HepG2 (cell line): ENCODE measurements around the gene SHANK3. TPM values are rescaled to one million over a fixed set of nuclear protein-coding genes. Genes with fewer than 3 reads are reported as not detected.

Experiments
- AGO2 ChIP-seq: fragments of 200-400 bp; formaldehyde crosslinking; optimal IDR thresholded peaks from 2 replicates; pipeline ENCODE3; 2017; ENCODE audit warnings: mild to moderate bottlenecking, low read depth, low read length, moderate library complexity
- GABPA ChIP-seq, 2 experiments: IDR thresholded peaks; 2 replicates each; pipeline ENCODE4 v1.6.1; 2011 to 2016; ENCODE audit warnings: low read depth in 2 of 2, low read length in 1 of 2, missing biosample characterization in 1 of 2, missing genetic modification characterization in 1 of 2
- HNRNPL ChIP-seq: fragments of 200-400 bp; formaldehyde crosslinking; IDR thresholded peaks from 2 replicates; pipeline ENCODE4 v1.6.1; 2017; ENCODE audit warnings: mild to moderate bottlenecking, low read depth, low read length
- HNRNPLL ChIP-seq: fragments of 200-400 bp; formaldehyde crosslinking; IDR thresholded peaks from 2 replicates; pipeline ENCODE4 v1.6.1; 2017; ENCODE audit warnings: mild to moderate bottlenecking, low read depth, low read length; ENCODE audit not compliant: poor library complexity, severe bottlenecking
- SOX13 ChIP-seq, 3 experiments: fragments of 450-650 bp in 1 of 3; sonication (generic) in 1 of 3; formaldehyde crosslinking in 1 of 3; IDR thresholded peaks in 2 of 3; conservative IDR thresholded peaks in 1 of 3; 2 replicates each; pipeline versions ENCODE4 v1.5.0 to v1.6.1; 2016 to 2020; ENCODE audit warnings: antibody characterized with exemption in 1 of 3, mild to moderate bottlenecking in 1 of 3, missing compliant biosample characterization in 1 of 3, missing genetic modification reagents in 1 of 3, moderate library complexity in 1 of 3
- SP5 ChIP-seq: IDR thresholded peaks from 2 replicates; pipeline ENCODE4 v1.6.1; 2016; ENCODE audit warnings: low read depth, borderline replicate concordance
- ZBTB38 ChIP-seq: sonication (generic); formaldehyde crosslinking; IDR thresholded peaks from 2 replicates; pipeline ENCODE4 v1.5.1; 2020; ENCODE audit warnings: mild to moderate bottlenecking, missing genetic modification reagents
- polyA plus RNA-seq, 8 experiments: library from polyadenylated mRNA; depleted of rRNA in 3 of 8; stranded (reverse) in 7 of 8; unstranded in 1 of 8; fragments of >200 nt; fragmentation: Illumina TruSeq in 4 of 8; extraction: Trizol in 4 of 8; gene quantifications; 2 replicates each; pipeline versions ENCODE4 v1.2.1 to v1.2.3, GENCODE V29; 2011 to 2016; ENCODE audit warnings: low read depth in 4 of 8, missing spikeins in 1 of 8, mixed read lengths in 1 of 8; ENCODE audit not compliant: insufficient read depth in 1 of 8
- total RNA-seq, 5 experiments: library from RNA; depleted of rRNA; stranded (reverse); fragments of >200 nt; fragmentation: Illumina TruSeq; extraction: Trizol; gene quantifications; 2 replicates each; pipeline ENCODE4 v1.2.3, GENCODE V29; 2016; ENCODE audit warnings: low read depth in 1 of 5
- TF ChIP-seq, protein P1 (sequence below), 2 experiments: IDR thresholded peaks; 2 replicates each; pipeline ENCODE4 v1.6.1; 2011 to 2012; ENCODE audit warnings: low read length in 2 of 2, borderline replicate concordance in 1 of 2, low read depth in 1 of 2, mild to moderate bottlenecking in 1 of 2, moderate library complexity in 1 of 2
- TF ChIP-seq, protein P2 (sequence below): sonication (generic); formaldehyde crosslinking; IDR thresholded peaks from 2 replicates; pipeline ENCODE4 v1.8.0; 2022; ENCODE audit warnings: missing genetic modification reagents, mild to moderate bottlenecking, borderline replicate concordance

SHANK3 gene
- total and polyA plus RNA-seq, 2 of the 13 experiments (the other 11 are each of a cell fraction or from before 2014, with no cell fraction given) = 2.9 to 4.6 TPM

DNA sequence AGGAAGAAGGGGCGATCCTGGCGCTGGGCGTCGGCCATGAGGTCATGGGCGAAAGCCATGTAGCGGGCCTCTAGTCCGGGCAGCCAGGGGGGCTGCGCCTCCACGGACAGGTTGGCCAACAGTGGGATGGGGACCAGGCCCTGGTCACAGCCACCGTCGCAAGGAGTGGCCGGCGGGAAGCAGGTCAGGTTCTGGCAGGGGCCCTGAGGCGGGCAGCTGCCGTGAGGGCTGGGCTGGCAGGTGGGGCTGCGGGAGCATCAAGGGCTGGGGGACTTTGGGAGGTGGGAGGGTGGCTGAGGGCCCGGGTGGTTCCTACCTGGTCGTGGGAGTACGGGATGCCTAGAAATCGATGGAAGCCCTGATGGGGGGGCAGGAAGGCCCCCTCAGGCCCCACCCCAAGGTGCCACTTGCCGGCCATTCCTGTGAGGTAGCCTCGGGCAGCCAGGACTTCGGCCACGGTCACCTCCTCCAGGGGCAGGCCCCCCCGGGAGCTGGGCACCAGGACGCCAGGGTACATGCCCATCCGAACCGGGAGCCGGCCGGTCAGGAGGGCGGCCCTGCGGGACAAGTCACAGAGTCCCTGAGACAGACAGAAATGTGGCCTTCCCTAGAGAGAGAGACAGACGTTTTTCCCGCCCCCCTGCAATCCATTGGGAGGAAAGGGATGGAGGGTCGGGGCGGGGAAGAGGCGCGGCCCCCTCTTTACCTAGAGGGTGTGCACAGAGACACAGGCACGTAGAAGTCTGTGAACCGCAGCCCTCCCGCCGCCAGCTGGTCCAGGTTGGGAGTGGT, 45.6 kb upstream of the SHANK3 start (continued):
- TF ChIP-seq, protein P1, sequence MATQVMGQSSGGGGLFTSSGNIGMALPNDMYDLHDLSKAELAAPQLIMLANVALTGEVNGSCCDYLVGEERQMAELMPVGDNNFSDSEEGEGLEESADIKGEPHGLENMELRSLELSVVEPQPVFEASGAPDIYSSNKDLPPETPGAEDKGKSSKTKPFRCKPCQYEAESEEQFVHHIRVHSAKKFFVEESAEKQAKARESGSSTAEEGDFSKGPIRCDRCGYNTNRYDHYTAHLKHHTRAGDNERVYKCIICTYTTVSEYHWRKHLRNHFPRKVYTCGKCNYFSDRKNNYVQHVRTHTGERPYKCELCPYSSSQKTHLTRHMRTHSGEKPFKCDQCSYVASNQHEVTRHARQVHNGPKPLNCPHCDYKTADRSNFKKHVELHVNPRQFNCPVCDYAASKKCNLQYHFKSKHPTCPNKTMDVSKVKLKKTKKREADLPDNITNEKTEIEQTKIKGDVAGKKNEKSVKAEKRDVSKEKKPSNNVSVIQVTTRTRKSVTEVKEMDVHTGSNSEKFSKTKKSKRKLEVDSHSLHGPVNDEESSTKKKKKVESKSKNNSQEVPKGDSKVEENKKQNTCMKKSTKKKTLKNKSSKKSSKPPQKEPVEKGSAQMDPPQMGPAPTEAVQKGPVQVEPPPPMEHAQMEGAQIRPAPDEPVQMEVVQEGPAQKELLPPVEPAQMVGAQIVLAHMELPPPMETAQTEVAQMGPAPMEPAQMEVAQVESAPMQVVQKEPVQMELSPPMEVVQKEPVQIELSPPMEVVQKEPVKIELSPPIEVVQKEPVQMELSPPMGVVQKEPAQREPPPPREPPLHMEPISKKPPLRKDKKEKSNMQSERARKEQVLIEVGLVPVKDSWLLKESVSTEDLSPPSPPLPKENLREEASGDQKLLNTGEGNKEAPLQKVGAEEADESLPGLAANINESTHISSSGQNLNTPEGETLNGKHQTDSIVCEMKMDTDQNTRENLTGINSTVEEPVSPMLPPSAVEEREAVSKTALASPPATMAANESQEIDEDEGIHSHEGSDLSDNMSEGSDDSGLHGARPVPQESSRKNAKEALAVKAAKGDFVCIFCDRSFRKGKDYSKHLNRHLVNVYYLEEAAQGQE (IDR thresholded peaks at IDR 0.05; ENCODE audit: borderline replicate concordance in 1 of 2, low read depth in 1 of 2, low read length in 2 of 2) = no peak
- no peak for TF ChIP-seq SOX13 (IDR thresholded peaks at IDR 0.05)
- TF ChIP-seq SOX13 (CRISPR knock-in tag; conservative IDR thresholded peaks at IDR 0.05 in 1 of 2, IDR thresholded peaks at IDR 0.05 in 1 of 2) = 0 out of 4 replicates have a peak, but pooled peaks of 1 of the 2 experiments have one; percentile 0
- no peak for TF ChIP-seq HNRNPLL
- TF ChIP-seq, protein P2, sequence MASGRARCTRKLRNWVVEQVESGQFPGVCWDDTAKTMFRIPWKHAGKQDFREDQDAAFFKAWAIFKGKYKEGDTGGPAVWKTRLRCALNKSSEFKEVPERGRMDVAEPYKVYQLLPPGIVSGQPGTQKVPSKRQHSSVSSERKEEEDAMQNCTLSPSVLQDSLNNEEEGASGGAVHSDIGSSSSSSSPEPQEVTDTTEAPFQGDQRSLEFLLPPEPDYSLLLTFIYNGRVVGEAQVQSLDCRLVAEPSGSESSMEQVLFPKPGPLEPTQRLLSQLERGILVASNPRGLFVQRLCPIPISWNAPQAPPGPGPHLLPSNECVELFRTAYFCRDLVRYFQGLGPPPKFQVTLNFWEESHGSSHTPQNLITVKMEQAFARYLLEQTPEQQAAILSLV = 0 out of 2 replicates have a peak, but pooled peaks have one; percentile 15
- 0 out of 2 replicates have a peak, but pooled peaks have one; percentile 54 for TF ChIP-seq HNRNPL
- no peak for TF ChIP-seq GABPA (IDR thresholded peaks at IDR 0.05; ENCODE audit: low read depth, low read length)
- no peak for TF ChIP-seq GABPA (CRISPR knock-in tag; IDR thresholded peaks at IDR 0.05; ENCODE audit: low read depth)
- TF ChIP-seq AGO2 = peak; percentile 19
- peak; percentile 31; the same call in 1 of the 2 replicates for TF ChIP-seq SP5 (CRISPR knock-in tag)
- peak; percentile 35; the same call in 1 of the 2 replicates for TF ChIP-seq ZBTB38 (CRISPR knock-in tag)
